ENCODE data around the gene NFASC. TPM values are rescaled to one million over a fixed set of nuclear protein-coding genes. Genes with fewer than 3 reads are reported as not detected.

The NFASC gene
- total RNA-seq, 1 experiment from 2014 or later = 20.1 TPM

GRCh38 chr1:204821476-204821875 lies 49.2 kb upstream of the NFASC start (continued):
- TF ChIP-seq, protein P1, sequence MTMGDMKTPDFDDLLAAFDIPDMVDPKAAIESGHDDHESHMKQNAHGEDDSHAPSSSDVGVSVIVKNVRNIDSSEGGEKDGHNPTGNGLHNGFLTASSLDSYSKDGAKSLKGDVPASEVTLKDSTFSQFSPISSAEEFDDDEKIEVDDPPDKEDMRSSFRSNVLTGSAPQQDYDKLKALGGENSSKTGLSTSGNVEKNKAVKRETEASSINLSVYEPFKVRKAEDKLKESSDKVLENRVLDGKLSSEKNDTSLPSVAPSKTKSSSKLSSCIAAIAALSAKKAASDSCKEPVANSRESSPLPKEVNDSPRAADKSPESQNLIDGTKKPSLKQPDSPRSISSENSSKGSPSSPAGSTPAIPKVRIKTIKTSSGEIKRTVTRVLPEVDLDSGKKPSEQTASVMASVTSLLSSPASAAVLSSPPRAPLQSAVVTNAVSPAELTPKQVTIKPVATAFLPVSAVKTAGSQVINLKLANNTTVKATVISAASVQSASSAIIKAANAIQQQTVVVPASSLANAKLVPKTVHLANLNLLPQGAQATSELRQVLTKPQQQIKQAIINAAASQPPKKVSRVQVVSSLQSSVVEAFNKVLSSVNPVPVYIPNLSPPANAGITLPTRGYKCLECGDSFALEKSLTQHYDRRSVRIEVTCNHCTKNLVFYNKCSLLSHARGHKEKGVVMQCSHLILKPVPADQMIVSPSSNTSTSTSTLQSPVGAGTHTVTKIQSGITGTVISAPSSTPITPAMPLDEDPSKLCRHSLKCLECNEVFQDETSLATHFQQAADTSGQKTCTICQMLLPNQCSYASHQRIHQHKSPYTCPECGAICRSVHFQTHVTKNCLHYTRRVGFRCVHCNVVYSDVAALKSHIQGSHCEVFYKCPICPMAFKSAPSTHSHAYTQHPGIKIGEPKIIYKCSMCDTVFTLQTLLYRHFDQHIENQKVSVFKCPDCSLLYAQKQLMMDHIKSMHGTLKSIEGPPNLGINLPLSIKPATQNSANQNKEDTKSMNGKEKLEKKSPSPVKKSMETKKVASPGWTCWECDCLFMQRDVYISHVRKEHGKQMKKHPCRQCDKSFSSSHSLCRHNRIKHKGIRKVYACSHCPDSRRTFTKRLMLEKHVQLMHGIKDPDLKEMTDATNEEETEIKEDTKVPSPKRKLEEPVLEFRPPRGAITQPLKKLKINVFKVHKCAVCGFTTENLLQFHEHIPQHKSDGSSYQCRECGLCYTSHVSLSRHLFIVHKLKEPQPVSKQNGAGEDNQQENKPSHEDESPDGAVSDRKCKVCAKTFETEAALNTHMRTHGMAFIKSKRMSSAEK (CRISPR knock-in tag; IDR thresholded peaks at IDR 0.05; ENCODE audit: borderline replicate concordance) = no peak
- TF ChIP-seq NR3C1 (CRISPR knock-in tag; conservative IDR thresholded peaks at IDR 0.05; ENCODE audit: low read depth) = no peak
- TF ChIP-seq MAX (CRISPR knock-in tag; IDR thresholded peaks at IDR 0.05) = no peak
- TF ChIP-seq, protein P2, sequence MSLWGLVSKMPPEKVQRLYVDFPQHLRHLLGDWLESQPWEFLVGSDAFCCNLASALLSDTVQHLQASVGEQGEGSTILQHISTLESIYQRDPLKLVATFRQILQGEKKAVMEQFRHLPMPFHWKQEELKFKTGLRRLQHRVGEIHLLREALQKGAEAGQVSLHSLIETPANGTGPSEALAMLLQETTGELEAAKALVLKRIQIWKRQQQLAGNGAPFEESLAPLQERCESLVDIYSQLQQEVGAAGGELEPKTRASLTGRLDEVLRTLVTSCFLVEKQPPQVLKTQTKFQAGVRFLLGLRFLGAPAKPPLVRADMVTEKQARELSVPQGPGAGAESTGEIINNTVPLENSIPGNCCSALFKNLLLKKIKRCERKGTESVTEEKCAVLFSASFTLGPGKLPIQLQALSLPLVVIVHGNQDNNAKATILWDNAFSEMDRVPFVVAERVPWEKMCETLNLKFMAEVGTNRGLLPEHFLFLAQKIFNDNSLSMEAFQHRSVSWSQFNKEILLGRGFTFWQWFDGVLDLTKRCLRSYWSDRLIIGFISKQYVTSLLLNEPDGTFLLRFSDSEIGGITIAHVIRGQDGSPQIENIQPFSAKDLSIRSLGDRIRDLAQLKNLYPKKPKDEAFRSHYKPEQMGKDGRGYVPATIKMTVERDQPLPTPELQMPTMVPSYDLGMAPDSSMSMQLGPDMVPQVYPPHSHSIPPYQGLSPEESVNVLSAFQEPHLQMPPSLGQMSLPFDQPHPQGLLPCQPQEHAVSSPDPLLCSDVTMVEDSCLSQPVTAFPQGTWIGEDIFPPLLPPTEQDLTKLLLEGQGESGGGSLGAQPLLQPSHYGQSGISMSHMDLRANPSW (CRISPR knock-in tag; conservative IDR thresholded peaks at IDR 0.05; ENCODE audit: low read depth) = no peak
- TF ChIP-seq EMX1 (CRISPR knock-in tag; IDR thresholded peaks at IDR 0.05) = no peak
- no peak for TF ChIP-seq ETV6 (CRISPR knock-in tag; IDR thresholded peaks at IDR 0.05)
- no peak for TF ChIP-seq E2F5 (CRISPR knock-in tag; IDR thresholded peaks at IDR 0.05)
- no peak for TF ChIP-seq ESRRA (CRISPR knock-in tag; IDR thresholded peaks at IDR 0.05; ENCODE audit: borderline replicate concordance)
- no peak for TF ChIP-seq ZMAT4 (CRISPR knock-in tag; IDR thresholded peaks at IDR 0.05)
- TF ChIP-seq ELF4 (CRISPR knock-in tag; IDR thresholded peaks at IDR 0.05; ENCODE audit: low read depth) = no peak
- TF ChIP-seq JUN (CRISPR knock-in tag; IDR thresholded peaks at IDR 0.05) = no peak
- no peak for TF ChIP-seq RELA (CRISPR knock-in tag; IDR thresholded peaks at IDR 0.05; ENCODE audit: borderline replicate concordance)
- no peak for TF ChIP-seq IRF2 (CRISPR knock-in tag; IDR thresholded peaks at IDR 0.05; ENCODE audit: borderline replicate concordance, low read depth)
- no peak for TF ChIP-seq GRHL2 (CRISPR knock-in tag; IDR thresholded peaks at IDR 0.05; ENCODE audit: insufficient replicate concordance, severe bottlenecking)

DNA sequence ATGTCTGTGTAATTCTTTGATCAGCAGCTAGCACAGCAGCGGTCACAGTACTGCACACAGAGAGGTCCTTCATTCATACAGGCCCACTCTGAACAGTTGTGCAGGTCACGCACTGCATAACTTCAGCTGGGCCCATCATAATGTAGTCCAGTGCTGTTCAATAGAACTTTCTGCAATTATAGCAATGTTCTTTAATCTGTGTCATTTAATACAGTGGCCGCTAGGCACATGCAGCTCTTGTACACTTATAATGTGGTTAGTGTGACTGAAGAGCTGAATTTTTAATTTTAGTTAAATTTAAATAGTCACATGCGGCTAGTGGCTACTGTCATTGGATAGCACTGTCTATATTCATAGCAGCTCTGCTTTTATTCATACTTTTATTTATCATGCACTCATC lies 48.7 kb upstream of the NFASC start:
- ATAC-seq (no peak), DNase-seq (ENCODE audit: low spot score) (no peak)
- TF ChIP-seq MYBL2 (CRISPR knock-in tag; IDR thresholded peaks at IDR 0.05) (no peak), CREB1 (CRISPR knock-in tag; IDR thresholded peaks at IDR 0.05) (no peak), USF2 (CRISPR knock-in tag; IDR thresholded peaks at IDR 0.05) (no peak), NR2C2 (CRISPR knock-in tag; IDR thresholded peaks at IDR 0.05) (no peak), ZNF396 (CRISPR knock-in tag; IDR thresholded peaks at IDR 0.05; ENCODE audit: borderline replicate concordance) (no peak), KAT7 (CRISPR knock-in tag; IDR thresholded peaks at IDR 0.05; ENCODE audit: borderline replicate concordance) (no peak), TEAD1 (CRISPR knock-in tag; IDR thresholded peaks at IDR 0.05) (no peak), CREM (CRISPR knock-in tag; IDR thresholded peaks at IDR 0.05) (no peak), TP53 (CRISPR knock-in tag; IDR thresholded peaks at IDR 0.05) (no peak), FOXP4 (CRISPR knock-in tag; IDR thresholded peaks at IDR 0.05) (no peak), GABPB1 (CRISPR knock-in tag; IDR thresholded peaks at IDR 0.05) (no peak), OVOL2 (CRISPR knock-in tag; IDR thresholded peaks at IDR 0.05; ENCODE audit: borderline replicate concordance) (no peak), EMX1 (CRISPR knock-in tag; IDR thresholded peaks at IDR 0.05) (no peak), ESRRA (CRISPR knock-in tag; IDR thresholded peaks at IDR 0.05; ENCODE audit: borderline replicate concordance) (no peak)
- POLR2A ChIA-PET = no interaction called here
- Mint-ChIP-seq H3K4me1 (no peaks in the 10 kb centered on the region), H3K9me3 (no peaks in the 10 kb centered on the region), H3K36me3 (no peaks in the 10 kb centered on the region), H3K27ac (no peak overlapping the region), H3K4me3 (no peak overlapping the region), H3K27me3 (ENCODE audit: low read depth) (peaks cover 8% of the 10 kb centered on the region; the same call in 1 of the 2 replicates)
- CTCF ChIA-PET = interaction anchor here (1.0 to 4.5 kb wide), 4 partner anchors 14 to 240 kb away, joined by 4 to 26 read pairs (median 6); no protein-coding TSS in a partner anchor

Data from WTC11 (cell line).